MV-4-11 (cell line): ENCODE measurements around the gene TBRG4.

ENCODE experiments used
- DNase-seq: peaks from one replicate; lab custom pipeline; 2025; lab: John Stamatoyannopoulos, UW

TBRG4 gene

DNA sequence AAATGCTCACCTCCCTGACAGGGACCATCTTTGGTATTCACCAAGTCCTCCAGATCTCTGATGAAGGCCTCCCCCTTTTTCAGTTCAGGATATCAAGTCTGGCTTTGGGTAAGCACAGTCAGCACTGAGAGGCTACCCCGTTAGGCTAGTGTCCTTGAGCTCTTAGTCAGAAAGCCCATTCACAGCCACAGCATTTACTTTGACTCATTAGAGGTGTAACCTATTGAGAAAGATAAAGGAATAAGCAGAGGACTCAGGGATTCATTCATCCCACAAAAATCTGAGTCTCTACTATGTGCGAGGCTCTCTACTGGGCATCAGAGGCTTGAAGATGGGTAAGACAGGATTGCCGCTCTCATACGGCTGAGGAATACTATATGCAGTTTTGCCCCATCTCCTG, 32.1 kb upstream of the TBRG4 start:
- no peak for DNase-seq

DNA sequence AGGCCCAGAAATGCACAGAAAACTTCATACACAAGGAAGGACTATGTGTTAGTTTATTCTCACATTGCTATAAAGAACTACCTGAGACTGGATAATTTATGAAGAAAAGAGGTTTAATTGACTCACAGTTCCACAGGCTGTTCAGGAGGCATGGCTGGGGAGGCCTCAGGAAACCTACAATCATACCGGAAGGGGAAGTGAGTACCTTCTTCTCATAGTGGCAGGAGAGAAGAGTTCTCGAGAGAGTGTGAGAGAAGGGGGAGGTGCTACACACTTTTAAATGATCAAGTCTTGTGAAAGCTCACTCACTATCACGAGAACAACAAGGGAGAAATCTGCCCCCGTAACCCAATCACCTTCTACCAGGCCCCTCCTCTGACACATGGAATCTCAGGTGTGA, 29.3 kb upstream of the TBRG4 start:
- DNase-seq = peak; percentile 45

GRCh38 chr7:45138433-45139267, 27.2 kb upstream of the TBRG4 start:
- no peak for DNase-seq

DNA sequence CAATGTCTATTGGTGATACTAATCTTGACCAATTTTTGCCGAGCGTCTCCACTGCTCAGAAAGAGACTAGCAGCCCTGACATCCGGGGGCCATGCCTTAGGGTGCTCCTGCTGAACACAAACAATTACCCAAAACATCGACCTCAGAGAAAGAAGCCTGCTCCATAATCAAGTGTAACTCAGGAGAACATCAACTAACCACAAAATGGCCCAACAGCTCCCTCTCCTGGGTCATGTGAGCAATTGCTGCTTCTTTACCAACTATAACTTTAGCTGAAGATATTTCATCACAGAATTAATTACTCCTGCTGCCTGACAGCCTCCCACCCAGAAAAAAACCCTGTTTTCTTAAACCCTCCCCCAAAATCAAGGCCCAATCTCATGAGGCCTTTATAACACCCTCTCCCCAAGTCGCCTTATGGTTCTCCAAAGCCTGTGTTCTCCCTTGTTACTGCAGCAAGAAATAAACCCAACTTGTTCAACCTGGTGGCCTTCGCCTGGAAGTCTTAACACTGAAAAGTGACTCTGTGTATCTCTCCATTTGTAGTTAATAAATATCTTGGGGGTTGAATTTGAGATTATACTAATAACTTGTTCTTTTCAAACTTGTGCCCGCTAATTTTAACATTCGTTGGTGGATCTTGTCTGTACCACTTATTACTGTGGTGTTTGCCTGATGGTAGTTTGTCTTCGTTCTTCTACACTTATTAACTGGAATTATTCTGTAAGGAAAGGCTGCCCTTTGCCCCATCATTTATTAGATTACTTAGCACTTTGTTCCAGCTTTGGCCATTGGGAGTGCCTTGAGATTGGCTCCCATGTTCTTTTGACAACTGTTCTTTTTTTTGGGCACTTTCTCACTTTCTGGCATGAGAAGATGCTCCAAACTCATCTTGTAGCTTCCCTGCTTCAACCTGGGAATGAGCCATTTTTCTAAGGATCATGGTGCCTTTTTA, 24.9 kb upstream of the TBRG4 start:
- DNase-seq = peak; percentile 73

DNA sequence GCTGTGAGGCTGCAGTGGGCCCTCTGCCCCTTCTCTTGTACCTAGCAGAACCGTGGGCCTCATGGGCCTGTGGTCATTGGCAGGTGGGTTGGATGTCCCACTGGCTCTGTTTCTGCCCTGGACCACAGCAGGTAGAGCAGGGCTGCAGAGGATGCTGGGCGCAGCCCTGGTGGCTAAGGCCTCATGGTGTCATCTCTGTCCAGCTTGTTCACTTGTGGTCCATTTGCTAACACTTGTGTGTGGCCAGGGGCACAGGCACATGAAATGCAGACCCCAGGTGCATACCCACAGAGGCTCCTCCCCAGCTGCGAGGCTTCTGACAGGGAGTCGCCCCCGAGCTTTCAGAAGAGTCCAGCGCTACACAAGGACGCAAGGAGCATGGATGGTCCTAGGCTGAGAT, 22.4 kb upstream of the TBRG4 start:
- no peak for DNase-seq

GRCh38 chr7:45133352-45133751, 21.9 kb upstream of the TBRG4 start:
- DNase-seq = no peak

DNA sequence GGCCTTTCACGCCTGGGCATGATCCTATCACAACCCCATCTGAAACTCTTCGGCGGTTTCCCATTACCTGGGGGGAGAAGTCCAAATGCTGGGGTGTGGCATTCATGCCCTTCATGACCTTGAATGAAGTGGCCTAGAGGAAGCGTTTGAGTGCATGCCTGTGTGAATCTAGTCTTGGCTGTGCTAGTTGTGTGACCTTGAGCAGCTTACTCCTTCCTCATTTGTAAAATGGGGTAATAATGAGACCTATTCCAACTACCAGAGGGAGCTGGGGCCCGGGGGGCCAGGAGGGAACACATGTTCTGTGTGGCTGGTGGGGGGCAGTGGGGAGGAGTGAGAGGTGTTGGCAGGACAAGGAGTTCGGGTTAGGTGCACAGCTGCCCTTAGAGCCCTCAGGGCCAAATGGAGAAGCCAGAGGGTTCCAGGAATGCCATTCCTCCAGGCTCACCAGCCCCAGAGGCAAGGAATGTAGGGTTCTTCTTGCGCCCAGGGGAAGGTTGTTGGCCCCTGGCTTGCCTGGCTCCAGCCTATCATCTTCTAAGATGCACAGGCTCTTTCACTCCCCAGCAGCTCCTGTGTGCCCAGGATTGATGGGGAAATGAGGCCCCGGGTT, 21.3 kb upstream of the TBRG4 start:
- DNase-seq = no peak

- DNase-seq = no peak
Observed at GRCh38 chr7:45131891-45132290, 20.4 kb upstream of the TBRG4 start.

DNA sequence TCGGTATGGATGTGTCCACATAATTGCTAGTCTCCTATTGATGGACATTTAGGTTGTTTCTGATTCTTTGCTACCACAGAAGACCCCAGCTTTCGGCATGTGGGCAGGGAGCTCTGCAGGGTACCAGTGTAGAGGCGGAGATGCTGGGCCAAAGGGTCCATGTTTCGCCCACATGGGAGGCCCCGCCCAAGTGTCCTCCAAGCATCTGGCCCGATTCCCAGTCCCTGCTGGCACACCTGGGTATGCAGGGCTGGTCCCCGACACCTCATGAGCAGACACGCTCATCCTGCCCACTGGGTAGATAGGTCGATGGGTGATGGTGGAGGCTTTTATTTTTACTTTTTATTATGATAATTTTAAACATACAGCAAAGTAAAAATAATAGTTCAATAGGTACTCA, 19.4 kb upstream of the TBRG4 start:
- no peak for DNase-seq

DNA sequence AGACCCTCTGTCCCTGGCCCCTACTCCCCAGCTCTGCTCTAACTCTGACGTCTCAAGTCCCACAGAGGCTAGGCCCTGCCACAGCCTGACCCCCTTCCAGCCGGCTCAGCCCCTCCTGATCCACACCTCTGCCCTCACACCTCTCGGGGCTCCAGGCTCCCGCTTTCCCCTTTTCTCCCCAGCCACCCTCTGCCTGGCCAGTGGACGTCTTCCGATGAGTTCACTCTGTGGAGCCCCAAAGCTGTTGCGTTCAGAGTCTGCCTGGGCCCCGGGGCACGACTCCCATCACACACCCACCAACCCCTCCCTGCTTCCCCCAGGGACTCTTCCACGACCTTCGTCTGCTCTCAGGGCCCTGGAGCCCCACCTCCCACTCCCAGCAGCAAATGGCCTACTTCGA, 18.4 kb upstream of the TBRG4 start:
- DNase-seq = no peak

GRCh38 chr7:45129181-45129800, 17.8 kb upstream of the TBRG4 start:
- no peak for DNase-seq

GRCh38 chr7:45126920-45127319, 15.4 kb upstream of the TBRG4 start:
- DNase-seq = no peak

GRCh38 chr7:45126201-45126600, 14.7 kb upstream of the TBRG4 start:
- no peak for DNase-seq

DNA sequence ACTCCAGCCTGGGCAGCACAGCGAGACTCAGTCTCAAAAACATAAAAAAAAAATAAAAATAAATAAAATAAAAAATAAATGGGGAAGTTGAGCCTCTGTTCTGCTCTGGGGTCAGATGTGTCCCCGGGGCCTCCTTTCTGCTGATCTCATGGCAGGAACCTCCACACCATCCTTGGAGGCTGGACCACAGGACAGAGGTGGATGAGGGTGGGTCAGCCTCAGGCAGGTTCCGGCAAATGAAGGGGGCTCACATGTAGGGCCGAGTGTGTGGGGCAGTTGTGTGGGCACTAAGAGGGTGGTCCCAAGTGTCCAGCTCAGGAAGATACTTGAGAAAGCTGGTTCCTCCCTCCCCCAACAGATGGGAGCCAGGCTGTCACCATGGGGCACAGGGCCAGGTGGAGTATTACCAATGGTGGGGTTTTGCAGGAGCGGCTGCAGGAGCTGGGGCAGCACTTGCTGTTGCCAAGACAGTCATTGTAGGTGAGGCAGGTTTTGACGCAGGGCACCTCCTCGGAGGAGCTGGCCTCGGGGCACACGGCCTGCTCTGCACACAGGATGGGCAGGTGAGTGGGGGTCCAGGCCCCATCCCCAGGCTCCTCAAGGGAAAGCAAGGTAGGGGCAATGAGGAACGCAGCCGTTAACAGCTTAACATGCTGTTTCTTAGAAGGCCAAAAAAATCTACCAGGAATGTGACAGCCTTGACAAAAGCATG, 13.9 kb upstream of the TBRG4 start:
- DNase-seq = no peak

- no peak for DNase-seq
Observed at GRCh38 chr7:45123913-45124710, 12.6 kb upstream of the TBRG4 start.

DNA sequence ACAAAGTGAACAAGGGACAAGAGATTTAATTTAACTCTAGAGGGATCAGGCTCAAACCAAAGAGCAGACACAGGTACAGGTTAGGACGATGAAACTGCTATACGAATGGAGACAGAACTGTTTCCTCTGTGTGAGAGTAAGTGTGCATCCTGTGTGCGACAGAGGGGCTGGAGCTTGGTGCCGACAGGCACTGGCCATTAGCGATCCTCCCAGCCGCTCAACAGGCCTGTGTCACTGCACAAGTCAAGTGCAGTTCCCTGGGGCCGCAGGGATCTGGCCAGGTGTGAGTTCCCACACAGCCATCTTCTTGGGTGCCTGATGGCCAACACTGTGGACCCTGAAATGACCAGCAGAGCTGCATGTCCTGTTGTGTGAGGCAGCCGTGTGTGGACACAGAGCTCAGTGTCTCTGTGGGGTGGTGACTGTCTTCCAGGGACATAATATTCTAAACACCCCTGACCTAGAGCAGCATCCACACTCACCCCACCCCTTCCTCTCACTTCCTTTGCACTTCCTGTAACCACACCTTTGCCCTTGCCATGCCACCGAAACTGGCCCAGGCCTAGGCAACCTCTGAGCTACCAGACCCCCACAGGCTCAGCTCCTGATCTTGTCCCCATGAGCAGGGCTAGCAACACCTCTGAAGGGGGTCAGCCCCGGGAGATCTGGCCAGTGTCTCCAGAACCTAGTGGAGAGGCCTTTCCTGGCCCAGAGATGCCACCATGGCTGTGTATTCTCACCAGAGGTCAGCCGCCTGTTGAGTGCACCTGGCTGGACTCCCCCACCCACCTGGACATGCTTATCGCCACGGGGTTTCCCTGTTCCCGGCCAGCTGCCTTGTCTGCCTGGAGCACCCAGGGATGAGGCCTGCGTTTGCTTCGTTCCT, 11.7 kb upstream of the TBRG4 start:
- DNase-seq = no peak

DNA sequence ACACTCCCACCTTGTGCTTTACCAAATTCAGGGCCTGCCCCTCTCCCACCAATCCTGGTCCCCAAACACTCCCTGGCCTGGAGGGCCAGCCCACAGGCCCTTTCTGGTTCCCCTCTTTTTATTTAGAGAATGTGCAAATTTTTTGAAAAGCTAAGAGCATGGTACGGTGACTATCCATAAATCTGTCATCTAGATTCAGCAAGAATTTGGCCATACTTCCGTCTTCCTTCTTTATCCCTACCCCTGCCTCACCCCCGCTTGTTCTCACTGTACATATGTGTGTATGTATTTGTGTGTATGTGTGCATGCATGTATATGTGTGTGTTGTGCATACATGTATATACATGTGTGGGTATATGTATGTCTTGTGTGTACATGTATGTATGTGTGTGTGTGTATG, 8.1 kb upstream of the TBRG4 start:
- DNase-seq = no peak

- no peak for DNase-seq
Observed at GRCh38 chr7:45118889-45119331, 7.4 kb upstream of the TBRG4 start.

GRCh38 chr7:45118292-45118691, 6.8 kb upstream of the TBRG4 start:
- DNase-seq = no peak

DNA sequence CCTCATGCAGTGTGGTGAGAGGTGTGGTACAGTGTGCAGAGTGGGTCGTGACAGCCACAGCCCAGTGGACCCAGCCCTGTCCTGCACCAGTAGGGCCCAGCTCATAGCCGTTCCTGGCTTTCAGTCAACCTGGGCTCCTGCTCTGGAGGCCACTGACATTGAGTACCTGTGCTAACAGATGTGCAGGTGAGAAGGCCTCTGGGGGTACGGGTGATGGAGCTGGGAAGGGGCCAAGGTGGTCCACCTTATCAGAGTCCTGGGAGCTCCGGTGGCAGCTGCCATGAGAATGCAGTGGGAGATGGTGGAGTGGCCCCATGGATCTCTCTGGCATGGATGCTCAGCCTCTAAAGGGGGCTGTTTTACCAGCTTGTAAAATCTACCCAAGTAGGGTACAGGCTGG, 6.1 kb upstream of the TBRG4 start:
- no peak for DNase-seq
